ENCODE measurements around the gene AKNA.

- TF ChIP-seq CTCF (IDR thresholded peaks at IDR 0.05) (no peak), POLR2A (IDR thresholded peaks at IDR 0.05) (no peak)
Observed at GRCh38 chr9:114303571-114303970, 84.2 kb downstream of the AKNA start.
